Stimulated activated memory B cell treated with anti-CD40 and anti-IgM and Interleukin-4, amounts not matched to agents 10 μg/mL and 1 μg/mL and 100 μg/mL, for 72 hours (primary cell): Measurements from ENCODE around the gene PLCD1.
"Not testable (repeated sequence)": the region's sequence is repeated elsewhere in the genome, so short reads cannot be mapped to it uniquely, and the experiment has no call there.

Experiments
- ATAC-seq: fragments of 150-1000 bp; cut with Tn5 transposase; 2 replicates; pipeline ENCODE4 v1.10.0; 2021
- H3K27ac Mint-ChIP-seq: one replicate; pipeline ENCODE4 v1.8.0; 2022; ENCODE audit warnings: mild to moderate bottlenecking, mixed read lengths
- H3K27me3 Mint-ChIP-seq: one replicate; pipeline ENCODE4 v1.8.0; 2022; ENCODE audit warnings: mixed read lengths
- H3K36me3 Mint-ChIP-seq: one replicate; pipeline ENCODE4 v1.8.0; 2022; ENCODE audit warnings: mixed read lengths
- H3K4me1 Mint-ChIP-seq: one replicate; pipeline ENCODE4 v1.8.0; 2022; ENCODE audit warnings: mixed read lengths
- H3K4me3 Mint-ChIP-seq: one replicate; pipeline ENCODE4 v1.8.0; 2022; ENCODE audit warnings: mild to moderate bottlenecking, moderate library complexity, mixed read lengths
- H3K9me3 Mint-ChIP-seq: one replicate; pipeline ENCODE4 v1.8.0; 2022; ENCODE audit warnings: mixed read lengths

Gene PLCD1

GRCh38 chr3:38046027-38046426, 16.6 kb upstream of the PLCD1 start:
- Mint-ChIP-seq H3K4me1 (no peaks in the 10 kb centered on the region), H3K36me3 (no peaks in the 10 kb centered on the region), H3K27ac (no peak overlapping the region), H3K27me3 (peaks cover 4% of the 10 kb centered on the region), H3K4me3 (no peak overlapping the region), H3K9me3 (no peaks in the 10 kb centered on the region)
- ATAC-seq: no peak

DNA sequence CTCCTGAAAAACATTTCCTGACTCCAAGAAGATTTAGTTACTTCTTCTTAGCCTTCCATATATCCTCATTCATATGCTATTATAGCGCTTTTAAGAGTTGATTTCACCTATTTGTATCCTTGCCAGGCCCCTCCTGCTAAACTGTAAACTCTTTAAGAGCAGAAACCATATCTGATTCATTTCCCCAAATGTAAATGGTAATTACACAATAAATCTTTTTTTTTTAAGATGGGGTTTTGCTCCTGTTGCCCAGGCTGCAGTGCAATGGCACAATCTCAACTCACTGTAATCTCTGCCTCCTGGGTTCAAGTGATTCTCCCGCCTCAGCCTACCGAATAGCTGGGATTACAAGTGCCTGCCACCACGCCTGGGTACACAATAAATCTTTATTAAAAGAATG, 14.0 kb upstream of the PLCD1 start:
- no peak overlapping the region for H3K4me3 Mint-ChIP-seq
- no peaks in the 10 kb centered on the region for H3K9me3 Mint-ChIP-seq
- H3K36me3 Mint-ChIP-seq: no peaks in the 10 kb centered on the region
- H3K4me1 Mint-ChIP-seq: peaks cover 18% of the 10 kb centered on the region
- no peaks in the 10 kb centered on the region for H3K27me3 Mint-ChIP-seq
- no peak for ATAC-seq
- no peak overlapping the region for H3K27ac Mint-ChIP-seq

DNA sequence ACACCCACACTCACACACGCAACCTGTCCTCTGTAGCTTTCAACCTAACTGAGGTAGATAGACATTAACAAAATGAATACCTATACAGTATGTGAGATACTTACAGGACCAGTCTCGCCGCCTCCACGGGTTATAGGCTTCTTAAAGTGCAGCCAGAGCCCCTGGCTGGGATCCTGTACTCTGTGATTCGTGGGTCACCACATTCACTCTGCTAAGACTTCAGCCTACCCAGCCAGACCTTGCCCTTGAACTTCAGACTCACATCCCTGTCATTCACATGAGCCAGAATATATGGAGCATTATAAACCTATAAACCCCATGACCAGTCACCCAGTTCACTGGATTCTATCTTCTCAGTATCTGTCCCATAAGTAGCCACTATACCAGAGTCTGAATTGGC, 11.0 kb upstream of the PLCD1 start:
- Mint-ChIP-seq H3K4me1 (peaks cover 22% of the 10 kb centered on the region), H3K27ac (peak overlapping the region; percentile 66), H3K9me3 (no peaks in the 10 kb centered on the region), H3K36me3 (no peaks in the 10 kb centered on the region), H3K27me3 (no peaks in the 10 kb centered on the region), H3K4me3 (peak overlapping the region; percentile 84)
- no peak for ATAC-seq

DNA sequence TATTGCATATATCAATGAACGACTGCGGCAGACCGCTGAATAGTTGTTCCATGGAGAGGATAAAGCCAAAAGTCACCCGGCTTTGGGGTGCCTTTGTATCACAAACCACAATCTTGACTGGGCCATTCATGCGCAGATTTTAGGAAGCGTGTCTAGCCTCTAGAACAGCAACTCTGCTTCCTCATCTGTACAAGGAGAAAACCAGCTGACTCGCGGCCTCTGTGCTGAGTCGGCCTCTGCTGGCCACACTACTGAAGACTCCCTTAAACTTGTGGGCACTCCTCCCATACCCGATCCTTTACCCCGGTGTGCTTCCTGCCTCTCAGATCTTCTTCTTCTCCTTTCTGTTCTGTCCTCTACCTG, 10.4 kb upstream of the PLCD1 start:
- Mint-ChIP-seq H3K4me3 (peak overlapping the region; percentile 84), H3K36me3 (no peaks in the 10 kb centered on the region), H3K4me1 (peaks cover 22% of the 10 kb centered on the region), H3K27ac (peak overlapping the region; percentile 66), H3K27me3 (peaks cover under 1% of the 10 kb centered on the region), H3K9me3 (no peaks in the 10 kb centered on the region)
- ATAC-seq: peak; percentile 89

- peak within 1 kb of the TSS; percentile 66 for H3K27ac Mint-ChIP-seq
- peak within 1 kb of the TSS; percentile 84 for H3K4me3 Mint-ChIP-seq
- H3K36me3 Mint-ChIP-seq: no peaks in the 10 kb centered on the region
- peaks cover 22% of the 10 kb centered on the region for H3K4me1 Mint-ChIP-seq
- peak; percentile 87 for ATAC-seq
- H3K9me3 Mint-ChIP-seq: no peaks in the 10 kb centered on the region
- peaks cover 7% of the 10 kb centered on the region for H3K27me3 Mint-ChIP-seq
These were observed 9.9 kb upstream of the PLCD1 start, which contains the start of gene DLEC1 for GRCh38 chr3:38039101-38039898. DLEC1 (plus strand) TSS chr3:38039208; CDS start chr3:38039226, 18 bp downstream.

- no peak for ATAC-seq
- Mint-ChIP-seq H3K27ac (peak overlapping the region; percentile 66), H3K4me1 (peaks cover 22% of the 10 kb centered on the region), H3K4me3 (peak overlapping the region; percentile 84), H3K36me3 (no peaks in the 10 kb centered on the region), H3K27me3 (peaks cover 13% of the 10 kb centered on the region), H3K9me3 (no peaks in the 10 kb centered on the region)
These were observed 9.0 kb upstream of the PLCD1 start for GRCh38 chr3:38038447-38038911.

- H3K4me3 Mint-ChIP-seq: no peak overlapping the region
- no peak overlapping the region for H3K27ac Mint-ChIP-seq
These were observed 7.5 kb upstream of the PLCD1 start for GRCh38 chr3:38036906-38037305.

GRCh38 chr3:38036286-38036685, 6.8 kb upstream of the PLCD1 start:
- no peak for ATAC-seq
- Mint-ChIP-seq H3K27me3 (peaks cover 35% of the 10 kb centered on the region), H3K4me3 (no peak overlapping the region), H3K9me3 (no peaks in the 10 kb centered on the region), H3K4me1 (peaks cover 23% of the 10 kb centered on the region), H3K36me3 (no peaks in the 10 kb centered on the region), H3K27ac (no peak overlapping the region)

More at GRCh38 chr3:38036906-38037305, 7.5 kb upstream of the PLCD1 start:
- no peak for ATAC-seq
- Mint-ChIP-seq H3K4me1 (peaks cover 22% of the 10 kb centered on the region), H3K27me3 (peaks cover 29% of the 10 kb centered on the region), H3K9me3 (no peaks in the 10 kb centered on the region), H3K36me3 (no peaks in the 10 kb centered on the region)

- Mint-ChIP-seq H3K4me1 (peaks cover 23% of the 10 kb centered on the region), H3K27me3 (peaks cover 51% of the 10 kb centered on the region)
- H3K27ac Mint-ChIP-seq, ATAC-seq, H3K4me3 Mint-ChIP-seq, H3K9me3 Mint-ChIP-seq, H3K36me3 Mint-ChIP-seq: not testable (repeated sequence)
These were observed 4.9 kb upstream of the PLCD1 start for GRCh38 chr3:38034335-38034734.

- H3K4me3 Mint-ChIP-seq, H3K36me3 Mint-ChIP-seq, ATAC-seq, H3K27ac Mint-ChIP-seq, H3K9me3 Mint-ChIP-seq: not testable (repeated sequence)
- peaks cover 54% of the 10 kb centered on the region for H3K27me3 Mint-ChIP-seq
- peaks cover 17% of the 10 kb centered on the region for H3K4me1 Mint-ChIP-seq
These were observed 4.1 kb upstream of the PLCD1 start for GRCh38 chr3:38033586-38033985.

GRCh38 chr3:38032328-38032865, 3.0 kb upstream of the PLCD1 start:
- H3K9me3 Mint-ChIP-seq: no peaks in the 10 kb centered on the region
- no peak overlapping the region for H3K4me3 Mint-ChIP-seq
- ATAC-seq: no peak
- H3K27ac Mint-ChIP-seq: no peak overlapping the region
- H3K36me3 Mint-ChIP-seq: no peaks in the 10 kb centered on the region
- peaks cover 12% of the 10 kb centered on the region for H3K4me1 Mint-ChIP-seq
- H3K27me3 Mint-ChIP-seq: peaks cover 60% of the 10 kb centered on the region

- ATAC-seq: no peak
- H3K4me3 Mint-ChIP-seq: no peak overlapping the region
- peaks cover 60% of the 10 kb centered on the region for H3K27me3 Mint-ChIP-seq
- peaks cover 12% of the 10 kb centered on the region for H3K4me1 Mint-ChIP-seq
- H3K36me3 Mint-ChIP-seq: no peaks in the 10 kb centered on the region
- H3K27ac Mint-ChIP-seq: no peak overlapping the region
- H3K9me3 Mint-ChIP-seq: no peaks in the 10 kb centered on the region
These were observed 1.9 kb upstream of the PLCD1 start for GRCh38 chr3:38031022-38031994.

GRCh38 chr3:38030126-38031021, 932 bp upstream of the PLCD1 start:
- Mint-ChIP-seq H3K4me3 (peak overlapping the region; percentile 38), H3K27ac (no peak overlapping the region), H3K4me1 (peaks cover 19% of the 10 kb centered on the region), H3K27me3 (peaks cover 60% of the 10 kb centered on the region), H3K9me3 (no peaks in the 10 kb centered on the region), H3K36me3 (no peaks in the 10 kb centered on the region)
- no peak for ATAC-seq

DNA sequence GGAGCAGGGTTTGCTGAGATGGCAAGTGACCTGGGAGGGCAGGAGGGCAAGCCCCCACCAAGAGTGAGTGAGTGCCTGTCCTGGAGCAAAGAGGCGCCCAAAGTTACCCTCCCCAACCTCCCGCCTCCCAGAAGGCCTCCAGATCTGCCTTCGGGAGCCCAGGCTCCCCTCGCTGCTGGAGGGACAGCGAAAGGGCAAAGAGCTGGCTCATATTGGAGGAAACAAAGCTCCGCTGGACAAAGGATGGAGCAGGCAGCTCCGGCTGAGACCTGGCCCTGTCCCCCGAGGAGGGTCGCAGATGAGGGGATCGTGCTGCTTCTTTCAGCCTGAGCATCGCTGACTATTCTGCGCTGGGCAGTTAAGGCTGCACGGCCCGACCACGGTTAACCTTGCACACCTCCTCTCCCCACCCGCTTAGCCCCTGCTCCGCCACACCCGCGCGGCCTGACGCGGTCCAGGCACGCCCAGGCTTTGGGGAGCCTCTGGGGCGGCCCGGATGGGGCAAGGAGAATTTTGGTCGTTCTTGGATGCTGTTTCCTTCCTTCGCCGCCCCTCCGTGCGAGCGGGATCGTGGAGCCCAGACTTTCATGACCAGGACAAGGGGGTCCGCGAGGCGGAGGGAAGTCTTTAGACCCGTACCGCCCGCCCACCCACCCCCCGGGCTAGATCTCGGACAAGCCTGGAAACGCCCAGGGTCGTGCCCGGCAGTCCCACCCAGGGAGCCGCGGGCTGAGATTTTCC, 651 bp downstream of the PLCD1 start:
- Mint-ChIP-seq H3K27me3 (peaks cover 49% of the 10 kb centered on the region), H3K36me3 (no peaks in the 10 kb centered on the region), H3K4me3 (peak overlapping the region; percentile 32), H3K27ac (no peak overlapping the region), H3K9me3 (no peaks in the 10 kb centered on the region), H3K4me1 (peaks cover 22% of the 10 kb centered on the region)
- ATAC-seq: no peak
